Measurements from ENCODE around the gene MAP3K20.

- TF ChIP-seq CTCF (IDR thresholded peaks at IDR 0.05) (no peak), CHD2 (IDR thresholded peaks at IDR 0.05; ENCODE audit: low read length, partially characterized antibody) (no peak)
Measured at GRCh38 chr2:173146590-173146989, 70.9 kb downstream of the MAP3K20 start.

Data from SK-N-SH (cell line).